GM21529 (cell line): ENCODE measurements around the gene MSRB3.

Experiments used
- ATAC-seq: cut with Tn5 transposase; IDR thresholded peaks from one replicate; pipeline ENCODE4 v1.9.1; 2021; ENCODE audit not compliant: unreplicated experiment

Gene MSRB3

GRCh38 chr12:65389436-65389835 is 111.0 kb downstream of the MSRB3 start:
- ATAC-seq = no peak

DNA sequence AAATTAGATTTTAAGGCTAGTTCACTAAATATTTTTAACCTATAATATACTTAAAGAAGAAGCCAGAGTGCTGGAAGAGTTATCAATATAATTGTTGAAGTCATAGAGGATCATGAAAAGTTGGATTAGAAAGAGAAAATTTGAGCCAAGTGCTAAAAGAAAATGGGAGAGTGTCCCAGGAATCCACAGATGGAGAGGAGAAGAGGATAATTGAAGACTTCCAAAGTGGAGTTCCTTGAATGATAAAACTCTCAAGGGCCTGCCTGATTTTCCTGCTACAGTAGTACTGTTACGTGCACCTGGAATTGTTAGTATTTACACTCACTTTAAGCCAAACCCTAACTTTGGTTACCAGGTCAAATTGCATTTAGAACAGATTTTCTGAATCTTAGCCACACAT is 113.2 kb downstream of the MSRB3 start:
- no peak for ATAC-seq

GRCh38 chr12:65392491-65392890 is 114.0 kb downstream of the MSRB3 start:
- ATAC-seq = no peak

GRCh38 chr12:65403188-65403587 is 124.7 kb downstream of the MSRB3 start:
- ATAC-seq = no peak

GRCh38 chr12:65407388-65408149 is 129.1 kb downstream of the MSRB3 start:
- no peak for ATAC-seq

- no peak for ATAC-seq
Measured at GRCh38 chr12:65408441-65408840, 130.0 kb downstream of the MSRB3 start.

DNA sequence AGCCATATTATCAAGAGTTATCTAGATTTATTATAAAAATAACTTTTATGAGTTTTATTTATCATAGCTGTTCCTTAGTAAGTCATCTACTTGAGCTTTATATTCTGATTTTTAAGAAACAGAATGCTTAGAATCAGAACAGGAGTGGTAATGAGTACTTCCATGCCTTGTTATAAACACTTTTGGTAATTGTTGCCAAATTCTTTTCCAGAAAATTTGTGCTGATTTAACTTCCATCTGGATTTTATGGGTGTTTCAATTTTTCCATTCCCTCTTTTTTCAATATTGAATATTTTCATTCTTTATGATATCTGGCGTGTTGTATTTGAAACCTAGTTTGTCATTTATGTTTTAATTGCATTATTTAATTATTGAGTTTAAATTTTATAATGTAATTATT is 131.2 kb downstream of the MSRB3 start:
- ATAC-seq = no peak

DNA sequence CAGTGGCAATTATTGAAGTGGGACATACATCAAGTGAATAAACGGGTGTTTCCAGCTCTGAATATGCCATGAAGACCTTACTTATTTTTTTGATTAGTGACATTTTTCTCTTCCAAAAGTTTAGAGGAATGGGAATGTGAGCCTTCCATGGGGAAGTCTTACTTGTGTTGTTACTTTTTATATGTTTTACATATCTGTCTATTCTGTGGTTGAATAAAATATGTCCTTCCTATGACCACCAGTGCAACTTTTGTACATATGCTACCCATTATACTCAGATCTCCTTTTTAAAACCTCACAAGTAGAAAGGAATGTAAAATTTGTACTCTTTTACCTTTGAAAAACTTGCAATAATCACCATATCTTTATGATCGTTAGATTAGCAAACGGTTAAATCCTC is 132.7 kb downstream of the MSRB3 start:
- ATAC-seq = no peak

DNA sequence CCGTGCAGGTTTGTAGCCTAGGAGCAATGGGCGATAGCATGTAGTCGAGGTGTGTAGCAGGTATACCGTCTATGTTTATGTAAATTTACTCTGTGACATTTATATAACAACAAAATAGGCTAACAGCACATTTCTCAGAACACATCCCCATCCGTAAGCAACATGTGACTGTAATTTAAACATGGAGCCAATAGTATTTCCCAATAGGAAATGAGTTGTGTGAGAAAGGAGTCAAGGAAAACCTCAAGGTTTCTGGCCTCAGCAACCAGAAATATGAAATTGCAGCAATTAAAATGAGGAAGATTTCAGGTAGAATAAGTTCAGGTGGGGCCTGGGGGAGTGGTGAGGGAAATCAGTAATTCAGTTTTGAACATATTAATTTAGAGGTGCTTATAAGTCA is 136.0 kb downstream of the MSRB3 start:
- no peak for ATAC-seq

DNA sequence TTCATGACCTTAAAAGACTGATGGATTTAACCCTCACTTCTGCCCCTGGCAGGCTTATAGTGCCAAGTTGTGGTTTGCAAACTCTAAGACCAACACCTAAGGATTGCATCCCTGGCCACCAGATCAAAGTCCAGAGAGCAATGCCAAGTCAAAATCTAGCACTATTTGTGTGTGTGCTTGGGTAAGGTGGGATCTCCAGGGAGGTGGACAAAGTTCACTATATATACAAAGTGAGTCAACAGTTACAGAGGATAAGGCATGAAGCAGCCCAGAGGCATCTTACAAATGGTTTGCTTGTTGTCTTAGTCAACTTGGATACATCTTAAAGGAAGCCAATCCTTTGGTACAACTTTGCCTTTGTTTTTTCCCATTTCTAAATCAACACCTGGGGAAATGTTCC is 137.3 kb downstream of the MSRB3 start:
- no peak for ATAC-seq

DNA sequence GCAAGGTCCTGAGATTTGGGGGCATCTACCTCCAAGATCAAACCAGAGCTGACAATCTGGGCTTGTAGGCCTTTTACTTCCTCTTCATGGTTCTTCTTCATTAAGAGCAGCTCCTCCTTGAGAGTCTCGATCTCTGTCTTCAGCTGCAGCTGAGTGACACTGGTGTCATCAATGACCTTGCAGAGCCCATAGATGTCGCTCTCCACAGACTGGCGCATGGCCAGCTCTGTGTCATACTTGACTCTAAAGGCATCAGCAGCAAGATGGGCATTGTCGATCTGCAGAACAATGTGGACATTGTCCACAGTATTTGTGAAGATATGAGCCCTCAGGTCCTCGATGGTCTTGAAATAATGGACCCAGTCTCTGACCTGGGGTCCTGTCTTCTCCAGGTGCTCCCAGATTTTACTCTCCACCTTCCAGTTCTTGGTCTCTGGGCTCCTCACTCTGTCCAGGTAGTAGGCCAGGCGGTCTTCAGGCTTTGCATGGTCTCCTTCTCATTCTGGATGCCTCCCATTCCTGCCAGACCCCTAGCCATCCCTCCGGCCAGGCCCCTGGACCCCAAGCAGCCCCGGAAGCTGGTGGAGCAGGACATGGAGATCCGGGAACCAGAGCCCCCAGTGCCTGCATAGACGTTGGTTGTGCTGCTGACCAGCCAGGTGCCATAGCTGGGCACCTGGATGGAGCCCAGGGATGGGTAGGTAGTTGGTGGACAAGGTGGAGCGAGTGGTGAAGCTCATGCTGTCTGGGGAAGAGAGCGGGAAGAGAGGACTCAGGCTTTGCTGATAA is 141.0 kb downstream of the MSRB3 start:
- no peak for ATAC-seq

DNA sequence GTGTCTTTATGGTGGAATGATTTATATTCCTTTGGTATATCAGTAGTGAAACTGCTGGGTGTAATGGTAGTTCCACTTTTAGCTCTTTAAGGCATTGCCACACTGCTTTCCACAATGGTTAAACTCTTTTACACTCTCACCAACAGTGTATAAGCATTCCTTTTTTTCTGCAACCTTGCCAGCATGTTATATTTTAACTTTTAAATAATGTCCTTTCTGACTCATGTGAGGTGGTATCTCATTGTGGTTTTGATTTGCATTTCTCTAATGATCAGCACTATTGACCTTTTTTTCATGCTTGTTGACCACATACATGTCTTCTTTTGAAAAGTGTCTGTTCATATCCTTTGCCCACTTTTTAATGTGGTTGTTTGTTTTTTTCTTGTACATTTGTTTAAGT is 142.5 kb downstream of the MSRB3 start:
- no peak for ATAC-seq

GRCh38 chr12:65427646-65428045 is 149.2 kb downstream of the MSRB3 start:
- ATAC-seq = no peak

- ATAC-seq = no peak
Measured at GRCh38 chr12:65430006-65430405, 151.5 kb downstream of the MSRB3 start.

GRCh38 chr12:65430571-65431306 is 152.3 kb downstream of the MSRB3 start:
- no peak for ATAC-seq

GRCh38 chr12:65432114-65432513 is 153.6 kb downstream of the MSRB3 start:
- ATAC-seq = no peak

DNA sequence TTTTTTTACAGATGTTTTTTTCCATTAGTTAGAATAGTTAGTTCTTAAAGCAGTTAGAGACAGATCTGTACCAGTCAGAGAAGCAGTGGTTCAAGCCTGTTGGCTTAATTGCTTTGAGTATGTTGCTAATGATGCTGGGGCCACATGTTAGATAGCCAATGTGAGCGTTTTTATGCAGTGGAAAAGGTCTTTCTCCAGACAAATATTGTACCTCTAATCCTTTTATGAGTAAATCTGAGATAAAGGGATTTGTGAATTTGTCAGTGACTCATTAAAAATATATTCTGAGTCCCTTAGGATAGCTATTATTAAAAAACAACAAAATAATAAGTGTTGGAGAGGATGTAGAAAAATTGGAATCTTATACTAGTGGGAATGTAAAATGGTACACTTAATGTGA is 154.2 kb downstream of the MSRB3 start:
- ATAC-seq = no peak

GRCh38 chr12:65434737-65435136 is 156.3 kb downstream of the MSRB3 start:
- ATAC-seq = no peak

DNA sequence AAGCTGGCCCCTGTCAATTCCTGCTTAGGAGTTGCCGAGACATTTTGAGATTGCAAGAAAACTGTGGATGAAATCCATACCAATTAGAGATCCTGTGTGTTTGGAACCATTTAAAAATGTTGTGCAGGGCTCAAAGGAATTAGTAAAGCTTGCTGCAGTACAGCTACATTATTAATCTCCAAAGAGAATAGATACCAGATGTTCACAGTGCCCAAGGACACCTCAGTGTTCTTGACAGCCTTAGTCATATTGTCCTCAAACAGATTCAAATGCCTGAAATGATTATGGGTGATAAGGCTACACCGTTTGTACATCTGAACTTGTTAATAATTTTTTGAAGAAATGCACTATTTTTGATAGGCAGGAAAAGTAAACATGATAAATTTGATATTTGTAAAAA is 164.6 kb downstream of the MSRB3 start:
- no peak for ATAC-seq

- no peak for ATAC-seq
Measured at GRCh38 chr12:65444996-65445395, 166.5 kb downstream of the MSRB3 start.

- no peak for ATAC-seq
Measured at GRCh38 chr12:65446901-65447300, 168.4 kb downstream of the MSRB3 start.

- no peak for ATAC-seq
Measured at GRCh38 chr12:65449400-65449799, 170.9 kb downstream of the MSRB3 start.
